GM23338 (cell line): Measurements from ENCODE around the gene ERC2.

Experiments
- CTCF ChIP-seq, 2 experiments: fragments of 200-600 bp in 1 of 2; sonication (generic) in 1 of 2; conservative IDR thresholded peaks; 2 replicates each; pipeline versions ENCODE4 v1.5.1 to v1.6.1; 2016 to 2017; ENCODE audit warnings: antibody characterized with exemption in 2 of 2, low read depth in 2 of 2, mild to moderate bottlenecking in 2 of 2, moderate library complexity in 1 of 2
- EZH2 ChIP-seq: fragments of 200-600 bp; sonication (generic); IDR thresholded peaks from one replicate; pipeline ENCODE4 v1.8.0; 2017; ENCODE audit warnings: antibody characterized with exemption, mild to moderate bottlenecking, low read depth; ENCODE audit not compliant: unreplicated experiment
- NANOG ChIP-seq: IDR thresholded peaks from 2 replicates; pipeline ENCODE4 v1.6.1; 2016; ENCODE audit warnings: antibody characterized with exemption, borderline replicate concordance

- TF ChIP-seq EZH2 (no peak), CTCF (conservative IDR thresholded peaks at IDR 0.05; ENCODE audit: low read depth in 2 of 2) (no peak), NANOG (no peak)
Observed at GRCh38 chr3:55780913-55781312, 687.4 kb downstream of the ERC2 start.
